ENCODE data around the gene EFNB2.

Gene EFNB2

GRCh38 chr13:106503272-106503671 lies 32.2 kb downstream of the EFNB2 start:
- peaks cover 16 to 29% of the 10 kb centered on the region in 2 donors for H3K36me3 ChIP-seq (ENCODE audit: control insufficient read depth in 2 of 2, insufficient read depth in 2 of 2, low read length in 2 of 2)
- no peak overlapping the region for H3K27ac ChIP-seq (ENCODE audit: low read depth in 2 of 2, low read length in 2 of 2)
- no peak overlapping the region for H3K4me3 ChIP-seq (ENCODE audit: low read length in 2 of 2)
- no peaks in the 10 kb centered on the region for H3K27me3 ChIP-seq (ENCODE audit: control insufficient read depth in 2 of 2, insufficient read depth in 2 of 2, low read length in 2 of 2)
- H3K9me3 ChIP-seq (ENCODE audit: control insufficient read depth in 2 of 2, low read length in 2 of 2): no peaks in the 10 kb centered on the region
- no peak overlapping the region for H3K9ac ChIP-seq (ENCODE audit: low read depth in 1 of 2, low read length in 2 of 2)
- no peaks in the 10 kb centered on the region for H3K4me1 ChIP-seq (ENCODE audit: control insufficient read depth in 2 of 2, insufficient read depth in 2 of 2, low read length in 2 of 2)

DNA sequence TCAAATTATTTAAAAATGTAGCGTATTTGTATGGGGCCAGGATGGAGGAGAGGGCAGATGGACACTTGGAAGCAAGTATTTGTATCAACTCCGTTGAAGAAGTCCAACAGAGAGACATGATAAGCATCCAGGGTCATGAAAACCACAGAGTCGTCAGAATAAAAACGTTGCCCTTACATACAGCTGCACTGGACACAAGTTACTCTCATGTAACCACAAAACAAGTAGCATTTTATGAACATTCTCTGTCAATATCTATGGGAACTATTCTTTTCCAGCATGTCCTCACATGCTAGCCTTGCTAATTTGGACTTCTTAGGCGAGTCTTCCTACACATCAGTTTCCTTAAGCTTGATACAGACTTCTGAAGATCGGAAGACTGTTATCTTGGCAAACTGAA lies 35.0 kb downstream of the EFNB2 start:
- no peaks in the 10 kb centered on the region for H3K27me3 ChIP-seq (ENCODE audit: control insufficient read depth in 2 of 2, insufficient read depth in 2 of 2, low read length in 2 of 2)
- H3K4me3 ChIP-seq (ENCODE audit: low read length in 2 of 2): no peak overlapping the region
- H3K4me1 ChIP-seq (ENCODE audit: control insufficient read depth in 2 of 2, insufficient read depth in 2 of 2, low read length in 2 of 2): peaks cover 0 to 7% of the 10 kb centered on the region in 2 donors
- peaks cover 0 to 19% of the 10 kb centered on the region in 2 donors for H3K36me3 ChIP-seq (ENCODE audit: control insufficient read depth in 2 of 2, insufficient read depth in 2 of 2, low read length in 2 of 2)
- no peaks in the 10 kb centered on the region for H3K9me3 ChIP-seq (ENCODE audit: control insufficient read depth in 2 of 2, low read length in 2 of 2)
- no peak overlapping the region for H3K9ac ChIP-seq (ENCODE audit: low read depth in 1 of 2, low read length in 2 of 2)
- no peak overlapping the region for H3K27ac ChIP-seq (ENCODE audit: low read depth in 2 of 2, low read length in 2 of 2)

DNA sequence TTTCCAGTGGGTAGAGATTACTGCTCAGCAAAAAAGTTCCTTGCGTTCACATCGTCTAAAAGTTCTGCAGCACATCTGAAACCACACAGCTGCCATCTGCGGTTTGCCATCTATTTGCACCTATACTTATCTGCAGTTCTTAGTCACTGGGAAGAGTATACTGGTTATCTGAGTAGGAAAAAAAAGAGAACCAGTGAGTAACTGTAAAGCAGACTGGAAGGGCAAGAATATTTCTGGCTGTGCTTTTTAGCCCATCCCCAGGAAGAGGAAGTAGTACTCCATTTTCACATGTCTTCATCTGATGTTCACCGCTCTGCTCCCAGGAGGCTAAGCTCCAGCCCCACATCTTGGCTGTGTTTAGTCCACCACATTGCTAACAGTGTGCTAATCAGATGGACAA lies 35.6 kb downstream of the EFNB2 start:
- no peak overlapping the region for H3K27ac ChIP-seq (ENCODE audit: low read depth in 2 of 2, low read length in 2 of 2)
- no peak overlapping the region for H3K4me3 ChIP-seq (ENCODE audit: low read length in 2 of 2)
- no peaks in the 10 kb centered on the region for H3K9me3 ChIP-seq (ENCODE audit: control insufficient read depth in 2 of 2, low read length in 2 of 2)
- H3K4me1 ChIP-seq (ENCODE audit: control insufficient read depth in 2 of 2, insufficient read depth in 2 of 2, low read length in 2 of 2): peaks cover 0 to 7% of the 10 kb centered on the region in 2 donors
- H3K9ac ChIP-seq (ENCODE audit: low read depth in 1 of 2, low read length in 2 of 2): no peak overlapping the region
- no peaks in the 10 kb centered on the region for H3K27me3 ChIP-seq (ENCODE audit: control insufficient read depth in 2 of 2, insufficient read depth in 2 of 2, low read length in 2 of 2)
- peaks cover 0 to 21% of the 10 kb centered on the region in 2 donors for H3K36me3 ChIP-seq (ENCODE audit: control insufficient read depth in 2 of 2, insufficient read depth in 2 of 2, low read length in 2 of 2)

DNA sequence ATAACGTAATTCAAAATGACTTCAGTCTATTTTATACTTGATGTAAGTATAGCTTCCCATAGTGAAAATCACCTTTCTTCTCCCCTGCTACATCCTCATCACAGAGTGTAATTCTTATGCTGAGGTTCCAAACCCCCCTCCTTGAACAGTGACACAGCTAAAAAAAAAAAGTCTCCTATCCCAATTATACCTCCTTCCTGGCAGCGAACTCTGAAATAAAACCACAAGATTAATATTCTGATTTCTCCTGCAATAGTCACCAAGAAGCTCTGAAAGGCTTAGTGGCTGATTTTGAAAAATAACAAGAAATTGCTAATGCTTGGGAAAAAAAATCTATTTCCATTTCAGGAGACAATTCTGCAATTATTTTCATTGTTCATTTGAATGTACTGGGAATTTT lies 36.3 kb downstream of the EFNB2 start:
- Histone ChIP-seq H3K9ac (ENCODE audit: low read depth in 1 of 2, low read length in 2 of 2) (no peak overlapping the region), H3K27me3 (ENCODE audit: control insufficient read depth in 2 of 2, insufficient read depth in 2 of 2, low read length in 2 of 2) (no peaks in the 10 kb centered on the region), H3K36me3 (ENCODE audit: control insufficient read depth in 2 of 2, insufficient read depth in 2 of 2, low read length in 2 of 2) (peaks cover 7 to 25% of the 10 kb centered on the region in 2 donors), H3K4me3 (ENCODE audit: low read length in 2 of 2) (no peak overlapping the region), H3K27ac (ENCODE audit: low read depth in 2 of 2, low read length in 2 of 2) (no peak overlapping the region), H3K4me1 (ENCODE audit: control insufficient read depth in 2 of 2, insufficient read depth in 2 of 2, low read length in 2 of 2) (peaks cover 0 to 7% of the 10 kb centered on the region in 2 donors), H3K9me3 (ENCODE audit: control insufficient read depth in 2 of 2, low read length in 2 of 2) (no peaks in the 10 kb centered on the region)

DNA sequence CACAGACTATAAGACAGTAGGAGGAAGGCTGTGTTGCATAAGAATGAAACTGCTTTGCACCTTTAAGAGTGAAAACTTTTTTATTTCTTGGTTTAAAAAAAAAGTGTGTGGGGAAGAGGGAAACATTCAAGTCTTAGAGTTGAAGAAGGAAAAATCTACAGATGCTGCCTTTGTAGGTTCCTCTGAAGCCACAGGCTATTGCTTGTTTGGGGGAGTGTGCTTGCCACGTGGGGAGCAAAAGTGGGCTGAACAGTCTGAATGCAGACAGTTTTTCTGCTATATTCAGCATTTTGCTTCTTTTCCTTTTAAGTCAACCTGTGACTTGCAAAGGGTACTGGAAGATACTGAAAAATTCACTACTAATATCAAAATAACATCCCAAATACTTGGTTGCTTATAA lies 36.9 kb downstream of the EFNB2 start:
- Histone ChIP-seq H3K27me3 (ENCODE audit: control insufficient read depth in 2 of 2, insufficient read depth in 2 of 2, low read length in 2 of 2) (no peaks in the 10 kb centered on the region), H3K27ac (ENCODE audit: low read depth in 2 of 2, low read length in 2 of 2) (no peak overlapping the region), H3K36me3 (ENCODE audit: control insufficient read depth in 2 of 2, insufficient read depth in 2 of 2, low read length in 2 of 2) (peaks cover 11 to 26% of the 10 kb centered on the region in 2 donors), H3K4me1 (ENCODE audit: control insufficient read depth in 2 of 2, insufficient read depth in 2 of 2, low read length in 2 of 2) (peaks cover 0 to 7% of the 10 kb centered on the region in 2 donors), H3K9me3 (ENCODE audit: control insufficient read depth in 2 of 2, low read length in 2 of 2) (no peaks in the 10 kb centered on the region), H3K9ac (ENCODE audit: low read depth in 1 of 2, low read length in 2 of 2) (no peak overlapping the region), H3K4me3 (ENCODE audit: low read length in 2 of 2) (no peak overlapping the region)

GRCh38 chr13:106498158-106498557 lies 37.3 kb downstream of the EFNB2 start:
- no peak overlapping the region for H3K9ac ChIP-seq (ENCODE audit: low read depth in 1 of 2, low read length in 2 of 2)
- peaks cover 15 to 30% of the 10 kb centered on the region in 2 donors for H3K36me3 ChIP-seq (ENCODE audit: control insufficient read depth in 2 of 2, insufficient read depth in 2 of 2, low read length in 2 of 2)
- H3K27ac ChIP-seq (ENCODE audit: low read depth in 2 of 2, low read length in 2 of 2): no peak overlapping the region
- no peaks in the 10 kb centered on the region for H3K9me3 ChIP-seq (ENCODE audit: control insufficient read depth in 2 of 2, low read length in 2 of 2)
- no peaks in the 10 kb centered on the region for H3K27me3 ChIP-seq (ENCODE audit: control insufficient read depth in 2 of 2, insufficient read depth in 2 of 2, low read length in 2 of 2)
- H3K4me1 ChIP-seq (ENCODE audit: control insufficient read depth in 2 of 2, insufficient read depth in 2 of 2, low read length in 2 of 2): peaks cover 0 to 7% of the 10 kb centered on the region in 2 donors
- no peak overlapping the region for H3K4me3 ChIP-seq (ENCODE audit: low read length in 2 of 2)

DNA sequence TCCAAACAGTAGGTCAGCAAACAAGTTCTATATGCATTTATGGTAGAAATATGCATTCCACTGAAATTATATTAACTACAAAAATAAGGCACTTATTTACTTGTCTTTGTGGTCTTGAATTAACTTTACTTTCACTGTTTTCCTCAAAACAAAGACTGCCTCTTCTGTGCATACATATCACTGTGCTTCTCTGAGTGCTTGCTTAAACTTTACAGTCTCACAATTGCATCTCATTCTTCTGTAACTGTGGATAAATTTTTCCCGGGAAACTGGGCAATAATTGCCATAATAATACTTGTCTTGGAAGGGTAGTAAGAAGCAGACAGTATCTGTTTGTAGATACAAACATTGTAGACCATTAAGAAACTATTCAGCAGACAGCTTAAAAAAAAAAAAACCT lies 38.4 kb downstream of the EFNB2 start:
- Histone ChIP-seq H3K36me3 (ENCODE audit: control insufficient read depth in 2 of 2, insufficient read depth in 2 of 2, low read length in 2 of 2) (peaks cover 26 to 38% of the 10 kb centered on the region in 2 donors), H3K27me3 (ENCODE audit: control insufficient read depth in 2 of 2, insufficient read depth in 2 of 2, low read length in 2 of 2) (no peaks in the 10 kb centered on the region), H3K27ac (ENCODE audit: low read depth in 2 of 2, low read length in 2 of 2) (peak overlapping the region in 1 of 2 donors; percentile 47), H3K9ac (ENCODE audit: low read depth in 1 of 2, low read length in 2 of 2) (no peak overlapping the region), H3K4me1 (ENCODE audit: control insufficient read depth in 2 of 2, insufficient read depth in 2 of 2, low read length in 2 of 2) (peaks cover 0 to 7% of the 10 kb centered on the region in 2 donors), H3K9me3 (ENCODE audit: control insufficient read depth in 2 of 2, low read length in 2 of 2) (no peaks in the 10 kb centered on the region), H3K4me3 (ENCODE audit: low read length in 2 of 2) (no peak overlapping the region)

- Histone ChIP-seq H3K27me3 (ENCODE audit: control insufficient read depth in 2 of 2, insufficient read depth in 2 of 2, low read length in 2 of 2) (no peaks in the 10 kb centered on the region), H3K4me1 (ENCODE audit: control insufficient read depth in 2 of 2, insufficient read depth in 2 of 2, low read length in 2 of 2) (peaks cover 0 to 7% of the 10 kb centered on the region in 2 donors), H3K9me3 (ENCODE audit: control insufficient read depth in 2 of 2, low read length in 2 of 2) (no peaks in the 10 kb centered on the region), H3K27ac (ENCODE audit: low read depth in 2 of 2, low read length in 2 of 2) (peak overlapping the region; percentile 47 to 49), H3K36me3 (ENCODE audit: control insufficient read depth in 2 of 2, insufficient read depth in 2 of 2, low read length in 2 of 2) (peaks cover 33 to 46% of the 10 kb centered on the region in 2 donors), H3K4me3 (ENCODE audit: low read length in 2 of 2) (no peak overlapping the region), H3K9ac (ENCODE audit: low read depth in 1 of 2, low read length in 2 of 2) (no peak overlapping the region)
Measured at GRCh38 chr13:106496072-106496997, 39.1 kb downstream of the EFNB2 start.

DNA sequence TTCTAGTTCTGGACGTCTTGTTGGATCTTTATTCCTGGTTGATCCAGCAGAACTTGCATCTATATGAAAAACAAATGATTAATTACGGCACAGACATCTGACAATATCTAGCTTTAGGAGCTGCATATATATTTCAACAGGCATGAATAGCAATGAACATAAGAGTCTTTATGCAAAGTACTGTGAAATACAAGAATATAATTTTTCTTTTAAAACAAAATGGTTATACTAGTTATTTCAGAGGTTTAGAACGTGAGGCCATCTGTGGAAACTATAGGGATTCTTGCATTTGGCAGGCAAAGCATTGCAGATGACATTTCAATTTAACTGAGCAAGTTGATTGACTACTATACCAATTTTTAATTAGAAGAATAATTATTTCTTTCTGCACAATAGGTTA lies 40.5 kb downstream of the EFNB2 start:
- Histone ChIP-seq H3K4me3 (ENCODE audit: low read length in 2 of 2) (no peak overlapping the region), H3K27ac (ENCODE audit: low read depth in 2 of 2, low read length in 2 of 2) (no peak overlapping the region), H3K4me1 (ENCODE audit: control insufficient read depth in 2 of 2, insufficient read depth in 2 of 2, low read length in 2 of 2) (peaks cover 0 to 7% of the 10 kb centered on the region in 2 donors), H3K27me3 (ENCODE audit: control insufficient read depth in 2 of 2, insufficient read depth in 2 of 2, low read length in 2 of 2) (no peaks in the 10 kb centered on the region), H3K9me3 (ENCODE audit: control insufficient read depth in 2 of 2, low read length in 2 of 2) (no peaks in the 10 kb centered on the region), H3K9ac (ENCODE audit: low read depth in 1 of 2, low read length in 2 of 2) (no peak overlapping the region), H3K36me3 (ENCODE audit: control insufficient read depth in 2 of 2, insufficient read depth in 2 of 2, low read length in 2 of 2) (peaks cover 34 to 49% of the 10 kb centered on the region in 2 donors)

- no peak overlapping the region for H3K9ac ChIP-seq (ENCODE audit: low read depth in 1 of 2, low read length in 2 of 2)
Measured at GRCh38 chr13:106494506-106494905, 41.0 kb downstream of the EFNB2 start.

More at GRCh38 chr13:106494506-106494905, 41.0 kb downstream of the EFNB2 start:
- H3K27me3 ChIP-seq (ENCODE audit: control insufficient read depth in 2 of 2, insufficient read depth in 2 of 2, low read length in 2 of 2): no peaks in the 10 kb centered on the region
- peaks cover 0 to 7% of the 10 kb centered on the region in 2 donors for H3K4me1 ChIP-seq (ENCODE audit: control insufficient read depth in 2 of 2, insufficient read depth in 2 of 2, low read length in 2 of 2)
- H3K4me3 ChIP-seq (ENCODE audit: low read length in 2 of 2): no peak overlapping the region
- peaks cover 34 to 47% of the 10 kb centered on the region in 2 donors for H3K36me3 ChIP-seq (ENCODE audit: control insufficient read depth in 2 of 2, insufficient read depth in 2 of 2, low read length in 2 of 2)
- no peak overlapping the region for H3K27ac ChIP-seq (ENCODE audit: low read depth in 2 of 2, low read length in 2 of 2)
- no peaks in the 10 kb centered on the region for H3K9me3 ChIP-seq (ENCODE audit: control insufficient read depth in 2 of 2, low read length in 2 of 2)

All from mucosa of rectum (tissue), 2 donors.